Transverse colon (tissue), 3 donors: ENCODE results near the gene C11orf97.

ENCODE experiments used
- CTCF ChIP-seq, 5 experiments: fragments of 200-600 bp in 3 of 5; fragments of 450-650 bp in 2 of 5; sonication (generic) in 3 of 5; IDR thresholded peaks; 1 replicate in 2 of 5; 2 replicates in 3 of 5; pipeline ENCODE4 v1.5.1; 2016 to 2017; ENCODE audit warnings: antibody characterized with exemption in 5 of 5, inconsistent platforms in 3 of 5, mild to moderate bottlenecking in 2 of 5, moderate library complexity in 1 of 5
- EP300 ChIP-seq: sonication (generic); formaldehyde crosslinking; IDR thresholded peaks from one replicate; pipeline ENCODE4 v1.6.1; 2017; ENCODE audit warnings: antibody characterized with exemption, low read depth

- TF ChIP-seq EP300 (no peak), CTCF (IDR thresholded peaks at IDR 0.05) (no peak)
Observed at GRCh38 chr11:94545264-94546161, 33.3 kb downstream of the C11orf97 start.
